Upper lobe of right lung (tissue), 1 donor: Measurements from ENCODE around the gene CASP3. TPM values are rescaled to one million over a fixed set of nuclear protein-coding genes. Genes with fewer than 3 reads are reported as not detected.

Experiments used
- ATAC-seq: fragments of 200-7000 bp; cut with Tn5 transposase; one replicate; pipeline ENCODE4 v1.9.1; 2020; ENCODE audit warnings: mild to moderate bottlenecking, moderate library complexity
- DNase-seq: peaks from one replicate; pipeline ENCODE4 v3.0.0-alpha.2; 2020
- H3K27ac ChIP-seq: fragments of 200-600 bp; one replicate; pipeline ENCODE4 v1.8.0; 2022
- H3K27me3 ChIP-seq: fragments of 200-600 bp; one replicate; pipeline ENCODE4 v1.8.0; 2022; ENCODE audit warnings: mild to moderate bottlenecking
- H3K36me3 ChIP-seq: fragments of 200-600 bp; one replicate; pipeline ENCODE4 v1.8.0; 2022
- H3K4me1 ChIP-seq: fragments of 200-600 bp; one replicate; pipeline ENCODE4 v1.8.0; 2022
- H3K4me3 ChIP-seq: fragments of 200-600 bp; one replicate; pipeline ENCODE4 v1.8.0; 2022; ENCODE audit warnings: mild to moderate bottlenecking
- H3K9me3 ChIP-seq: fragments of 200-600 bp; one replicate; pipeline ENCODE4 v1.8.0; 2022
- CTCF ChIP-seq: fragments of 200-600 bp; IDR thresholded peaks from one replicate; pipeline ENCODE4 v1.8.0; 2022; ENCODE audit warnings: antibody characterized with exemption
- intact Hi-C: fragments of 100-400 bp; cut with DNase I; formaldehyde crosslinking; loops from one replicate; pipeline ENCODE4 v1.11.0; 2022
- total RNA-seq: library from RNA; stranded (reverse); fragmentation: NEBNext Ultra II Directional; extraction: Animal tissue kit (Norgen Biotek cat#: 25700); gene quantifications from one replicate; pipeline ENCODE4 v1.2.1, GENCODE V29; 2021
- donor health status: DM: no; HTN: yes; CAD: no; lungs with severe emphysema.

CASP3 gene
- total RNA-seq, 1 donor from 2014 or later: 17.5 TPM

- no peaks in the 10 kb centered on the region for H3K36me3 ChIP-seq
- DNase-seq: no peak
- peaks cover 22% of the 10 kb centered on the region for H3K4me1 ChIP-seq
- no peak overlapping the region for H3K4me3 ChIP-seq
- intact Hi-C loops: no loop called here
- no peaks in the 10 kb centered on the region for H3K9me3 ChIP-seq
- H3K27me3 ChIP-seq: no peaks in the 10 kb centered on the region
- H3K27ac ChIP-seq: no peak overlapping the region
- no peak for TF ChIP-seq CTCF
- ATAC-seq: no peak
These were observed 2.7 kb upstream of the CASP3 start for GRCh38 chr4:184651899-184652298.

- Histone ChIP-seq H3K4me3 (peak overlapping the region; percentile 87), H3K27ac (peak overlapping the region; percentile 85), H3K9me3 (no peaks in the 10 kb centered on the region), H3K27me3 (no peaks in the 10 kb centered on the region), H3K36me3 (no peaks in the 10 kb centered on the region), H3K4me1 (peaks cover 37% of the 10 kb centered on the region)
- no peak for DNase-seq
- ATAC-seq: peak; percentile 1
- TF ChIP-seq CTCF: no peak
- intact Hi-C loops: no loop called here
These were observed 966 bp upstream of the CASP3 start for GRCh38 chr4:184649971-184650855.

GRCh38 chr4:184648313-184649025 lies 778 bp downstream of the CASP3 start:
- Histone ChIP-seq H3K27ac (peak overlapping the region; percentile 95), H3K36me3 (peaks cover 5% of the 10 kb centered on the region), H3K27me3 (no peaks in the 10 kb centered on the region), H3K4me3 (peak overlapping the region; percentile 86), H3K9me3 (no peaks in the 10 kb centered on the region), H3K4me1 (peaks cover 44% of the 10 kb centered on the region)
- DNase-seq (peak; percentile 87), ATAC-seq (peak; percentile 61)
- TF ChIP-seq CTCF: no peak
- intact Hi-C loops: no loop called here

- H3K9me3 ChIP-seq: no peaks in the 10 kb centered on the region
- TF ChIP-seq CTCF: no peak
- intact Hi-C loops: no loop called here
- H3K36me3 ChIP-seq: peaks cover 5% of the 10 kb centered on the region
- peak overlapping the region; percentile 86 for H3K4me3 ChIP-seq
- ATAC-seq (no peak), DNase-seq (no peak)
- no peaks in the 10 kb centered on the region for H3K27me3 ChIP-seq
- H3K27ac ChIP-seq: peak overlapping the region; percentile 95
- H3K4me1 ChIP-seq: peaks cover 44% of the 10 kb centered on the region
These were observed 1.3 kb downstream of the CASP3 start for GRCh38 chr4:184648054-184648312.

GRCh38 chr4:184647266-184648053 lies 1.8 kb downstream of the CASP3 start:
- Histone ChIP-seq H3K36me3 (peaks cover 5% of the 10 kb centered on the region), H3K9me3 (no peaks in the 10 kb centered on the region), H3K4me1 (peaks cover 44% of the 10 kb centered on the region), H3K27me3 (no peaks in the 10 kb centered on the region), H3K4me3 (peak overlapping the region; percentile 86), H3K27ac (peak overlapping the region; percentile 95)
- ATAC-seq (no peak), DNase-seq (no peak)
- no peak for TF ChIP-seq CTCF
- intact Hi-C loops: no loop called here
